SK-N-SH (cell line): ENCODE measurements around the gene NUDT1. TPM values are rescaled to one million over a fixed set of nuclear protein-coding genes. Genes with fewer than 3 reads are reported as not detected.

Experiments used
- CTCF ChIA-PET: fragments of 300-600, 350-600 bp; formaldehyde crosslinking; extraction: SDS; loops from one replicate; lab custom pipeline; 2021; lab: Yijun Ruan, JAX
- POLR2A ChIA-PET: fragments of 350-600 bp; sonication (Branson Sonifier 250); formaldehyde crosslinking; extraction: SDS; loops from one replicate; lab custom pipeline; 2020; ENCODE audit warnings: antibody characterized with exemption, inconsistent platforms; lab: Yijun Ruan, JAX
- DNase-seq: peaks from one replicate; pipeline ENCODE4 v3.0.0; 2012
- H2AFZ ChIP-seq: fragments of 200-600 bp; sonication (generic); 2 replicates; pipeline ENCODE4 v1.8.1; 2016; ENCODE audit warnings: antibody characterized with exemption, mild to moderate bottlenecking, low read depth
- H3F3A ChIP-seq: fragments of 200-600 bp; sonication (generic); replicated peaks from 2 replicates; pipeline ENCODE3; 2016; ENCODE audit warnings: antibody characterized with exemption, mild to moderate bottlenecking; ENCODE audit not compliant: insufficient read depth
- H3K27ac ChIP-seq, 2 experiments: fragments of 200-500 bp in 1 of 2; fragments of 200-600 bp in 1 of 2; sonication (Bioruptor generic) in 1 of 2; sonication (generic), shearing (Covaris generic) in 1 of 2; 2 replicates each; pipeline versions ENCODE4 v1.5.1 to v1.6.1; 2014 to 2016; ENCODE audit warnings: low read depth in 2 of 2, inconsistent platforms in 1 of 2, low read length in 1 of 2, mild to moderate bottlenecking in 1 of 2, mixed read lengths in 1 of 2
- H3K27me3 ChIP-seq: fragments of 200-600 bp; sonication (generic), shearing (Covaris generic); 2 replicates; pipeline ENCODE4 v1.6.1; 2016; ENCODE audit warnings: mixed run types; ENCODE audit not compliant: insufficient read depth
- H3K36me3 ChIP-seq, 2 experiments: fragments of 200-500 bp in 1 of 2; fragments of 200-600 bp in 1 of 2; sonication (Bioruptor generic) in 1 of 2; sonication (generic) in 1 of 2; replicated peaks in 1 of 2; 2 replicates each; pipeline versions ENCODE3 to v1.5.1; 2014 to 2016; ENCODE audit warnings: low read length in 1 of 2, mild to moderate bottlenecking in 1 of 2; ENCODE audit not compliant: insufficient read depth in 2 of 2, control insufficient read depth in 1 of 2
- H3K4me1 ChIP-seq, 2 experiments: fragments of 200-500 bp in 1 of 2; fragments of 200-600 bp in 1 of 2; sonication (Bioruptor generic) in 1 of 2; sonication (generic), shearing (Covaris generic) in 1 of 2; 2 replicates each; pipeline versions ENCODE4 v1.5.1 to v1.6.1; 2014 to 2016; ENCODE audit warnings: low read depth in 1 of 2, low read length in 1 of 2, mixed run types in 1 of 2; ENCODE audit not compliant: insufficient read depth in 2 of 2, control insufficient read depth in 1 of 2
- H3K4me2 ChIP-seq: fragments of 200-600 bp; sonication (generic), shearing (Covaris generic); 2 replicates; pipeline ENCODE4 v1.6.1; 2017; ENCODE audit warnings: mixed run types
- H3K4me3 ChIP-seq, 2 experiments: fragments of 200-500 bp in 1 of 2; fragments of 200-600 bp in 1 of 2; sonication (Bioruptor generic) in 1 of 2; sonication (generic), shearing (Covaris generic) in 1 of 2; 2 replicates each; pipeline versions ENCODE4 v1.5.1 to v1.8.1; 2014 to 2016; ENCODE audit warnings: low read depth in 2 of 2, inconsistent platforms in 1 of 2, low read length in 1 of 2, mild to moderate bottlenecking in 1 of 2, mixed read lengths in 1 of 2, moderate library complexity in 1 of 2
- H3K79me2 ChIP-seq: fragments of 200-600 bp; sonication (generic); 2 replicates; pipeline ENCODE4 v1.8.1; 2017; ENCODE audit warnings: mild to moderate bottlenecking; ENCODE audit not compliant: insufficient read depth
- H3K9ac ChIP-seq: fragments of 200-600 bp; sonication (generic); 2 replicates; pipeline ENCODE4 v1.6.1; 2017; ENCODE audit warnings: mixed run types
- H3K9me2 ChIP-seq: fragments of 200-600 bp; sonication (generic); 2 replicates; pipeline ENCODE4 v1.6.1; 2017; ENCODE audit warnings: mixed run types
- H3K9me3 ChIP-seq: fragments of 200-600 bp; sonication (generic); 2 replicates; pipeline ENCODE4 v1.6.1; 2017; ENCODE audit warnings: mixed run types, mild to moderate bottlenecking, moderate library complexity
- H4K20me1 ChIP-seq: fragments of 200-600 bp; sonication (generic); 2 replicates; pipeline ENCODE4 v1.6.1; 2017; ENCODE audit warnings: mild to moderate bottlenecking, mixed run types; ENCODE audit not compliant: insufficient read depth
- CHD2 ChIP-seq: fragments of 150-350 bp; IDR thresholded peaks from 2 replicates; pipeline ENCODE4 v1.6.1; 2018; ENCODE audit warnings: low read length; ENCODE audit not compliant: partially characterized antibody
- CTCF ChIP-seq: fragments of 200-600 bp; sonication (generic); IDR thresholded peaks from 2 replicates; pipeline ENCODE4 v1.6.1; 2017; ENCODE audit warnings: antibody characterized with exemption, mild to moderate bottlenecking, moderate library complexity
- FOSL2 ChIP-seq: IDR thresholded peaks from 2 replicates; pipeline ENCODE4 v1.4.0; 2012; ENCODE audit warnings: low read depth, mild to moderate bottlenecking, moderate library complexity, borderline replicate concordance
- FOXJ3 ChIP-seq: sonication (generic); formaldehyde crosslinking; IDR thresholded peaks from 2 replicates; pipeline ENCODE4 v1.5.1; 2020; ENCODE audit warnings: mild to moderate bottlenecking, missing genetic modification reagents
- MAX ChIP-seq: IDR thresholded peaks from 2 replicates; pipeline ENCODE4 v1.4.0; 2012; ENCODE audit warnings: low read depth
- MEF2A ChIP-seq: IDR thresholded peaks from 2 replicates; pipeline ENCODE4 v1.4.0; 2012; ENCODE audit warnings: low read depth, borderline replicate concordance
- MXI1 ChIP-seq: IDR thresholded peaks from 2 replicates; pipeline ENCODE4 v1.6.1; 2012; ENCODE audit warnings: mild to moderate bottlenecking, low read depth, low read length, improper control_type of control experiment
- PBX3 ChIP-seq: IDR thresholded peaks from 2 replicates; pipeline ENCODE4; 2012
- RAD21 ChIP-seq: IDR thresholded peaks from 2 replicates; pipeline ENCODE4 v1.6.1; 2012; ENCODE audit warnings: mild to moderate bottlenecking, low read length
- RFX5 ChIP-seq: IDR thresholded peaks from 2 replicates; pipeline ENCODE4 v1.6.1; 2012; ENCODE audit warnings: mild to moderate bottlenecking, improper control_type of control experiment, low read length
- SIN3A ChIP-seq: IDR thresholded peaks from 2 replicates; pipeline ENCODE4 v1.6.1; 2012; ENCODE audit warnings: low read depth, mild to moderate bottlenecking, low read length, moderate library complexity, borderline replicate concordance
- SMC3 ChIP-seq: IDR thresholded peaks from 2 replicates; pipeline ENCODE4 v1.6.1; 2012; ENCODE audit warnings: low read depth, low read length, improper control_type of control experiment
- TCF12 ChIP-seq: IDR thresholded peaks from 2 replicates; pipeline ENCODE4 v1.4.0; 2012
- USF1 ChIP-seq: IDR thresholded peaks from 2 replicates; pipeline ENCODE4 v1.4.0; 2012; ENCODE audit warnings: low read depth, borderline replicate concordance
- YY1 ChIP-seq: IDR thresholded peaks from 2 replicates; pipeline ENCODE4 v1.4.0; 2012; ENCODE audit warnings: low read depth, mild to moderate bottlenecking
- ZBTB33 ChIP-seq: IDR thresholded peaks from 2 replicates; pipeline ENCODE4 v1.4.0; 2012; ENCODE audit warnings: low read depth, borderline replicate concordance
- WGBS: methylation state at CpG from one replicate; pipeline ENCODE4 v1.1.6; 2017; ENCODE audit warnings: low lambda C conversion rate; 5-methylcytosine and 5-hydroxymethylcytosine counted together
- polyA plus RNA-seq, 3 experiments: library from polyadenylated mRNA; depleted of rRNA; stranded (reverse); fragments of >200 nt; gene quantifications; 2 replicates each; pipeline ENCODE4 v1.2.3, GENCODE V29; 2012

Gene NUDT1
- polyA plus RNA-seq, 1 of the 3 experiments (the other 2 are of a cell fraction) = 98.1 TPM

- TF ChIP-seq FOSL2 (no peak), TCF12 (peak; percentile 81), RFX5 (no peak), YY1 (no peak), MEF2A (no peak), FOXJ3 (CRISPR knock-in tag) (no peak), SIN3A (peak; percentile 82; the same call in 1 of the 2 replicates), RAD21 (peak; percentile 23; the same call in 1 of the 2 replicates), USF1 (peak; percentile 94), SMC3 (no peak), CHD2 (no peak)
Observed at GRCh38 chr7:2248984-2249694, 7.1 kb downstream of the NUDT1 start (continued).

GRCh38 chr7:2249744-2250323 is 7.8 kb downstream of the NUDT1 start:
- H3K4me1 ChIP-seq = peaks cover 5 to 16% of the 10 kb centered on the region in 2 experiments; a peak in 3 of 4 replicates
- 89% methylated on average over 24 of the region's 27 CpGs for WGBS
- no peaks in the 10 kb centered on the region for H3K27me3 ChIP-seq
- TF ChIP-seq TCF12 = no peak
- no peak for TF ChIP-seq CTCF
- no peak for TF ChIP-seq MXI1
- TF ChIP-seq MAX = no peak
- TF ChIP-seq PBX3 = no peak
- no peak for TF ChIP-seq SIN3A
- no peak for TF ChIP-seq ZBTB33
- no peaks in the 10 kb centered on the region; the same call in 1 of the 2 replicates for H3K79me2 ChIP-seq
- no peaks in the 10 kb centered on the region for H4K20me1 ChIP-seq
- H3K9me3 ChIP-seq = no peaks in the 10 kb centered on the region
- peak overlapping the region; percentile 73 to 98 for H3K27ac ChIP-seq
- DNase-seq = peak; percentile 36
- POLR2A ChIA-PET = interaction anchor here (1.0 kb wide), 1 partner anchor 35 kb away, joined by 4 read pairs; no protein-coding TSS in a partner anchor
- H3F3A ChIP-seq = peaks cover 32% of the 10 kb centered on the region
- peaks cover 0 to 8% of the 10 kb centered on the region in 2 experiments for H3K36me3 ChIP-seq
- peak overlapping the region; percentile 66 for H3K4me2 ChIP-seq
- H3K9me2 ChIP-seq = no peaks in the 10 kb centered on the region
- 0 out of 2 replicates have a peak overlapping the region, but pooled peaks have one; percentile 64 for H2AFZ ChIP-seq
- CTCF ChIA-PET = interaction anchor here (0.7 to 2.3 kb wide), 3 partner anchors 11 to 98 kb away, joined by 3 to 14 read pairs (median 4); no protein-coding TSS in a partner anchor
- H3K4me3 ChIP-seq = no peak overlapping the region
- peak overlapping the region; percentile 65 for H3K9ac ChIP-seq
